H9 (cell line): ENCODE data around the gene ST3GAL5. TPM values are rescaled to one million over a fixed set of nuclear protein-coding genes. Genes with fewer than 3 reads are reported as not detected.

Experiments used
- DNase-seq: peaks from one replicate; pipeline ENCODE4 v3.0.0-alpha.2; 2017
- H2AFZ ChIP-seq: one replicate; pipeline ENCODE4 v1.6.1; 2013; ENCODE audit warnings: mild to moderate bottlenecking, low read length, control low read depth, moderate library complexity
- H2AK5ac ChIP-seq: 2 replicates; pipeline ENCODE4 v1.6.1; 2013; ENCODE audit warnings: low read length, control low read depth, mixed read lengths; ENCODE audit not compliant: insufficient read length
- H2BK120ac ChIP-seq: one replicate; pipeline ENCODE4 v1.6.1; 2013; ENCODE audit warnings: low read depth, mild to moderate bottlenecking, low read length, control low read depth, inconsistent platforms; ENCODE audit not compliant: poor library complexity, severe bottlenecking
- H2BK12ac ChIP-seq: 2 replicates; pipeline ENCODE4 v1.6.1; 2013; ENCODE audit warnings: low read length, control low read depth, mixed read lengths, low read depth; ENCODE audit not compliant: insufficient read length
- H2BK15ac ChIP-seq: 2 replicates; pipeline ENCODE4 v1.6.1; 2013; ENCODE audit warnings: low read depth, low read length, control low read depth
- H2BK20ac ChIP-seq: one replicate; pipeline ENCODE4 v1.6.1; 2013; ENCODE audit warnings: low read depth, mild to moderate bottlenecking, low read length, control low read depth, inconsistent platforms; ENCODE audit not compliant: poor library complexity, severe bottlenecking
- H2BK5ac ChIP-seq: 2 replicates; pipeline ENCODE4 v1.6.1; 2013; ENCODE audit warnings: low read length, control low read depth, mixed read lengths; ENCODE audit not compliant: insufficient read length
- H3K14ac ChIP-seq: 2 replicates; pipeline ENCODE4 v1.6.1; 2013; ENCODE audit warnings: low read length, control low read depth; ENCODE audit not compliant: insufficient read depth
- H3K18ac ChIP-seq: 2 replicates; pipeline ENCODE4 v1.6.1; 2013; ENCODE audit warnings: low read depth, mild to moderate bottlenecking, mixed read lengths, low read length, control low read depth; ENCODE audit not compliant: insufficient read length
- H3K23ac ChIP-seq: 2 replicates; pipeline ENCODE4 v1.6.1; 2013; ENCODE audit warnings: low read length, control low read depth, mixed read lengths, low read depth; ENCODE audit not compliant: insufficient read length
- H3K23me2 ChIP-seq: 2 replicates; pipeline ENCODE4 v1.6.1; 2013; ENCODE audit warnings: low read depth, mild to moderate bottlenecking, mixed read lengths, low read length, control low read depth; ENCODE audit not compliant: insufficient read length, poor library complexity, severe bottlenecking
- H3K27ac ChIP-seq: 2 replicates; pipeline ENCODE4 v1.5.1; 2013; ENCODE audit warnings: low read length, control low read depth, mixed read lengths, low read depth; ENCODE audit not compliant: insufficient read length
- H3K27me3 ChIP-seq: 2 replicates; pipeline ENCODE4 v1.6.1; 2013; ENCODE audit warnings: low read length, control low read depth, inconsistent platforms; ENCODE audit not compliant: insufficient read depth
- H3K4ac ChIP-seq: 2 replicates; pipeline ENCODE4 v1.6.1; 2013; ENCODE audit warnings: low read depth, mild to moderate bottlenecking, control low read depth, inconsistent platforms, low read length, moderate library complexity
- H3K4me1 ChIP-seq: 2 replicates; pipeline ENCODE4 v1.6.1; 2013; ENCODE audit warnings: low read length, control low read depth, inconsistent platforms; ENCODE audit not compliant: insufficient read depth
- H3K4me2 ChIP-seq: 2 replicates; pipeline ENCODE4 v1.6.1; 2013; ENCODE audit warnings: low read length, control low read depth, mixed read lengths; ENCODE audit not compliant: insufficient read length, insufficient read depth
- H3K56ac ChIP-seq: 2 replicates; pipeline ENCODE4 v1.6.1; 2013; ENCODE audit warnings: low read depth, mild to moderate bottlenecking, mixed read lengths, low read length, control low read depth; ENCODE audit not compliant: insufficient read length
- H3K79me1 ChIP-seq: 2 replicates; pipeline ENCODE4 v1.6.1; 2013; ENCODE audit warnings: low read depth, mild to moderate bottlenecking, moderate library complexity, low read length, control low read depth, inconsistent platforms; ENCODE audit not compliant: insufficient read depth, poor library complexity, severe bottlenecking
- H3K79me2 ChIP-seq: 2 replicates; pipeline ENCODE4 v1.6.1; 2013; ENCODE audit warnings: low read length, control low read depth, inconsistent platforms; ENCODE audit not compliant: insufficient read depth
- H3K9ac ChIP-seq: 2 replicates; pipeline ENCODE4 v1.6.1; 2013; ENCODE audit warnings: low read length, control low read depth, mixed read lengths; ENCODE audit not compliant: insufficient read length; ENCODE audit errors: extremely low read depth
- H3K9me3 ChIP-seq: one replicate; pipeline ENCODE4 v1.6.1; 2013; ENCODE audit warnings: low read depth, low read length, inconsistent platforms; ENCODE audit not compliant: control insufficient read depth
- H3T11ph ChIP-seq: one replicate; pipeline ENCODE4 v1.6.1; 2013; ENCODE audit warnings: mild to moderate bottlenecking, low read length, control low read depth, inconsistent platforms
- H4K20me1 ChIP-seq: one replicate; pipeline ENCODE4 v1.6.1; 2013; ENCODE audit not compliant: control insufficient read depth, insufficient read length, insufficient read depth
- H4K5ac ChIP-seq: 2 replicates; pipeline ENCODE4 v1.6.1; 2013; ENCODE audit warnings: low read depth, mild to moderate bottlenecking, mixed read lengths, low read length, control low read depth; ENCODE audit not compliant: insufficient read length
- H4K8ac ChIP-seq: replicated peaks from 2 replicates; pipeline ENCODE4 v1.6.1; 2013; ENCODE audit warnings: low read length, control low read depth, mixed read lengths, low read depth; ENCODE audit not compliant: insufficient read length
- H4K91ac ChIP-seq: 2 replicates; pipeline ENCODE4 v1.6.1; 2013; ENCODE audit warnings: low read depth, mild to moderate bottlenecking, moderate library complexity, mixed read lengths, low read length, control low read depth; ENCODE audit not compliant: insufficient read length
- H3K27ac Mint-ChIP-seq, 3 experiments: 2 replicates in 2 of 3; 3 replicates in 1 of 3; pipeline ENCODE4 v1.8.0; 2020 to 2021; ENCODE audit warnings: mixed read lengths in 3 of 3, mild to moderate bottlenecking in 1 of 3, moderate library complexity in 1 of 3
- H3K27me3 Mint-ChIP-seq: 2 replicates; pipeline ENCODE4 v1.8.0; 2021; ENCODE audit warnings: low read depth, mild to moderate bottlenecking, moderate library complexity, mixed read lengths
- H3K36me3 Mint-ChIP-seq, 3 experiments: 2 replicates in 2 of 3; 3 replicates in 1 of 3; pipeline ENCODE4 v1.8.0; 2020 to 2021; ENCODE audit warnings: low read depth in 3 of 3, mixed read lengths in 3 of 3; ENCODE audit not compliant: insufficient read depth in 1 of 3
- H3K4me1 Mint-ChIP-seq, 2 experiments: 2 replicates each; pipeline ENCODE4 v1.8.0; 2020; ENCODE audit warnings: mixed read lengths in 2 of 2
- H3K4me3 Mint-ChIP-seq, 2 experiments: 2 replicates in 1 of 2; 3 replicates in 1 of 2; pipeline ENCODE4 v1.8.0; 2020 to 2021; ENCODE audit warnings: mild to moderate bottlenecking in 2 of 2, mixed read lengths in 2 of 2, moderate library complexity in 1 of 2
- H3K9me3 Mint-ChIP-seq, 2 experiments: 2 replicates in 1 of 2; 3 replicates in 1 of 2; pipeline ENCODE4 v1.8.0; 2020; ENCODE audit warnings: mild to moderate bottlenecking in 2 of 2, mixed read lengths in 2 of 2, moderate library complexity in 1 of 2
- WGBS: extraction: QIAGEN DNeasy Blood & Tissue Kit; methylation state at CpG from one replicate; pipeline ENCODE4 v1.1.7; 2013; ENCODE audit warnings: missing lambda C conversion rate, low lambda C conversion rate, mixed read lengths; ENCODE audit not compliant: insufficient read length; ENCODE audit errors: extremely low coverage; 5-methylcytosine and 5-hydroxymethylcytosine counted together
- total RNA-seq: library from RNA; stranded (reverse); gene quantifications from 2 replicates; pipeline ENCODE4 v1.2.1, GENCODE V29; 2021
- TF ChIP-seq, protein P1 (sequence below): fragments of 200-600 bp; sonication (generic); conservative IDR thresholded peaks from 3 replicates; pipeline ENCODE4 v1.8.0; 2021; ENCODE audit warnings: antibody characterized with exemption, mild to moderate bottlenecking

Gene ST3GAL5
- total RNA-seq, 1 experiment from 2014 or later, result 3.3 TPM

DNA sequence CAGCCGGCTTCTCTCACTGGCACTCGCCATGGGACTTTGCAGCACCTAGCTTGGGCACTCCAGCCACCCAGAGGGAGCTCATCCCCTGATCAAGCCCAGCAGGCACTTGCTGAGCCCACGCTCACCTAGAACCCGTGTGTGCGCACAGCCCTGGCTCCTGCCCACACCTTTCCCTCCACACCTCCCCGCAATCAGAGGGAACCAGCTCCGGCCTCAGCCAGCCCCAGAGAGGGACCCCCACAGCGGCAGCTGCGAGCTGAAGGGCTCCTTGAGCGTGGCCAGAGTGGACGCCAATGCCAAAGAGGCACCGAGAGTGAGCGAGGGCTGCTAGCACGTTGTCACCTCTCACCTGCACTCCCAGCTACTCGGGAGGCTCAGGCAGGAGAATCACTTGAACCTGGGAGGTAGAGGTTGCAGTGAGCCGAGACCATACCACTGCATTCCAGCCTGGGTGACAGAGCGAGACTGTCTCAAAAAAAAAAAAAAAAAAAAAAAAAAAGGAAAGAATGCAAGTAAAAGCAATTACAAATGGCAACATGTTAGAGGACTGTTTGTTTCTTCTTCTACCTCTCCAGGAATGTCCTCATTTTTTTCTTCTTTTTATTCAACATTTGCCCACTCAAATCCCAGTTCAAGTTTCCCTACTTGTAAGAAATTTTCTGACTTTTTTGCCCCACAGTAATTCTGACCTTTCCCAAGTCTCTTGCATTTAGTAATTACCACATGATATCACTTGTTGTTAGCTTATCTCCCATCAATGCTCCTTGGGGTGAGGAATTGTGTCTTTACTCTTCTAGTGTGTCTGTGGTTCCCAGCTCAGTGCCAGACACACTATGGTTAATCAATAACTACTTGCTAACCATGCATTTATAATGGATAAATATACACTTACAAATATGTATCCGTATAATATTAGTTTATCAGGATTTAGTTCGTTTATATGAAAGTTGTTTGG, 40.6 kb upstream of the ST3GAL5 start:
- Histone ChIP-seq H4K8ac (no peak overlapping the region), H3K79me2 (no peaks in the 10 kb centered on the region), H2BK120ac (no peak overlapping the region), H4K91ac (no peak overlapping the region), H3K4me1 (no peaks in the 10 kb centered on the region), H4K20me1 (no peaks in the 10 kb centered on the region), H3K23me2 (no peaks in the 10 kb centered on the region), H2BK15ac (no peak overlapping the region), H3T11ph (no peak overlapping the region), H3K23ac (no peak overlapping the region), H2AFZ (no peak overlapping the region), H3K56ac (no peak overlapping the region), H2BK20ac (no peak overlapping the region), H2AK5ac (no peak overlapping the region), H3K9me3 (no peaks in the 10 kb centered on the region), H3K4ac (no peak overlapping the region), H3K4me2 (no peak overlapping the region), H3K27ac (no peak overlapping the region), H2BK12ac (no peak overlapping the region), H4K5ac (no peak overlapping the region), H3K79me1 (no peaks in the 10 kb centered on the region), H3K14ac (no peak overlapping the region), H3K27me3 (no peaks in the 10 kb centered on the region), H3K18ac (no peak overlapping the region), H3K9ac (no peak overlapping the region), H2BK5ac (no peak overlapping the region)
- no peak for DNase-seq
- no peaks in the 10 kb centered on the region for H3K4me1 Mint-ChIP-seq
- no peak overlapping the region for H3K27ac Mint-ChIP-seq
- peaks cover 2% of the 10 kb centered on the region for H3K27me3 Mint-ChIP-seq
- 100% methylated on average over 1 of the region's 19 CpGs for WGBS
- TF ChIP-seq, protein P1, sequence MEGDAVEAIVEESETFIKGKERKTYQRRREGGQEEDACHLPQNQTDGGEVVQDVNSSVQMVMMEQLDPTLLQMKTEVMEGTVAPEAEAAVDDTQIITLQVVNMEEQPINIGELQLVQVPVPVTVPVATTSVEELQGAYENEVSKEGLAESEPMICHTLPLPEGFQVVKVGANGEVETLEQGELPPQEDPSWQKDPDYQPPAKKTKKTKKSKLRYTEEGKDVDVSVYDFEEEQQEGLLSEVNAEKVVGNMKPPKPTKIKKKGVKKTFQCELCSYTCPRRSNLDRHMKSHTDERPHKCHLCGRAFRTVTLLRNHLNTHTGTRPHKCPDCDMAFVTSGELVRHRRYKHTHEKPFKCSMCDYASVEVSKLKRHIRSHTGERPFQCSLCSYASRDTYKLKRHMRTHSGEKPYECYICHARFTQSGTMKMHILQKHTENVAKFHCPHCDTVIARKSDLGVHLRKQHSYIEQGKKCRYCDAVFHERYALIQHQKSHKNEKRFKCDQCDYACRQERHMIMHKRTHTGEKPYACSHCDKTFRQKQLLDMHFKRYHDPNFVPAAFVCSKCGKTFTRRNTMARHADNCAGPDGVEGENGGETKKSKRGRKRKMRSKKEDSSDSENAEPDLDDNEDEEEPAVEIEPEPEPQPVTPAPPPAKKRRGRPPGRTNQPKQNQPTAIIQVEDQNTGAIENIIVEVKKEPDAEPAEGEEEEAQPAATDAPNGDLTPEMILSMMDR, result no peak
- H3K36me3 Mint-ChIP-seq, result no peaks in the 10 kb centered on the region; a peak in 1 of 7 replicates
- no peaks in the 10 kb centered on the region for H3K9me3 Mint-ChIP-seq
- H3K4me3 Mint-ChIP-seq, result no peak overlapping the region
